ENCODE measurements around the gene METTL1. TPM values are rescaled to one million over a fixed set of nuclear protein-coding genes. Genes with fewer than 3 reads are reported as not detected.
A peak's percentile ranks its signal among the peaks of the same experiment; 100 is the strongest.
"Not testable (repeated sequence)": the region's sequence is repeated elsewhere in the genome, so short reads cannot be mapped to it uniquely, and the experiment has no call there.

METTL1 gene
- total RNA-seq, result 72.2 and 79.8 TPM in 2 replicates

GRCh38 chr12:57771873-57772428 is at the start of gene METTL1:
METTL1 (minus strand) TSS chr12:57772105; CDS start chr12:57772083, 22 bp downstream.
- H3K36me3 Mint-ChIP-seq (ENCODE audit: low read depth), result peaks cover 47% of the 10 kb centered on the region

GRCh38 chr12:57821015-57821414 is 49.1 kb upstream of the METTL1 start:
- H3K27ac Mint-ChIP-seq; H3K4me1 Mint-ChIP-seq; H3K4me3 Mint-ChIP-seq; intact Hi-C loops (cut with micrococcal nuclease); H3K9me3 Mint-ChIP-seq; DNase-seq; H3K27me3 Mint-ChIP-seq: not testable (repeated sequence)
- peaks cover 35% of the 10 kb centered on the region for H3K36me3 Mint-ChIP-seq (ENCODE audit: low read depth)

More at GRCh38 chr12:57771873-57772428, at the start of gene METTL1:
- Mint-ChIP-seq H3K9me3 (no peaks in the 10 kb centered on the region), H3K4me3 (peak within 1 kb of the TSS; percentile 97), H3K4me1 (peaks cover 20% of the 10 kb centered on the region), H3K27me3 (no peaks in the 10 kb centered on the region), H3K27ac (peak within 1 kb of the TSS; percentile 99)
- DNase-seq, result peak; percentile 98
- intact Hi-C loops (cut with micrococcal nuclease), result loop anchor here (1.0 to 2.0 kb wide), 3 partner anchors 10 to 75 kb away; partner anchors contain the start of genes CDK4, CTDSP2 and TSFM

DNA sequence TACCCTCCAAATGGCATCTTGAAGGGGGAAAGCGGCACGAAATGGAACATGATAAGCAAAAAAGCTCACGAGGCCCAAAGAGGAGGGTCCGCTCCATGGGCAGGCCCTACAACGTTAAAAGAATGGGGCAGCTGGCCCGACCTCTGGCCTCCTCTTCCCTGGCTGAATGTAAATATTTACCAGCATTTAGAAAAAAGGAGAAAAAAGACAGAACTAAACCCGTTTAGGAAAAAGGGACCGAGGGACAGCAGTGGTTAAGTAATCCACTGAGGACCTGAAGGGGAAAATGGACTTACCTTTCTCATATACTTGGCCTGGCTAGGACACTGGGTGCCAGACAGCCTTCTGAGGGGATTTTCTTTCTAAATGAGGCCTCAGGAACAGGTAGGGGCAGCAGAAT is 48.2 kb upstream of the METTL1 start:
- H3K4me3 Mint-ChIP-seq; H3K27me3 Mint-ChIP-seq; H3K9me3 Mint-ChIP-seq; H3K27ac Mint-ChIP-seq; H3K4me1 Mint-ChIP-seq; intact Hi-C loops (cut with micrococcal nuclease); DNase-seq: not testable (repeated sequence)
- peaks cover 27% of the 10 kb centered on the region for H3K36me3 Mint-ChIP-seq (ENCODE audit: low read depth)

DNA sequence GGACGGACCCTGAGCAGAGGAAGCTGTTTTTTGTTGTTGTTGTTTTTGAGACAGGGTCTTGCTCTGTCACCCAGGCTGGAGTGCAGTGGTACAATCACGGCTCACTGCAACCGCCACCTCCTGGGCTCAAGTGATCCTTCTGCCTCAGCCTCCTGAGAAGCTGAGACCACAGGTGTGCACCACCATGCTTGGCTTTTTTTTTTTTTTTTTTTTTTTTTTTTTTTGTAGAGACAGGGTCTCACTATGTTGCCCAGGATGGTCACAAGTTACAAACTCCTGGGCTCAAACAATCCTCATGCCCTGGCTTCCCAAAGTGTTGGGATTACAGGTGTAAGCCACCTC is 46.1 kb upstream of the METTL1 start:
- peaks cover 16% of the 10 kb centered on the region for H3K36me3 Mint-ChIP-seq (ENCODE audit: low read depth)

GRCh38 chr12:57817261-57817989 is 45.5 kb upstream of the METTL1 start:
- peaks cover 13% of the 10 kb centered on the region for H3K36me3 Mint-ChIP-seq (ENCODE audit: low read depth)
- H3K27me3 Mint-ChIP-seq, result no peaks in the 10 kb centered on the region
- H3K4me1 Mint-ChIP-seq, result no peaks in the 10 kb centered on the region
- intact Hi-C loops (cut with micrococcal nuclease), result no loop called here
- H3K9me3 Mint-ChIP-seq, result no peaks in the 10 kb centered on the region
- no peak for DNase-seq
- H3K4me3 Mint-ChIP-seq, result no peak overlapping the region
- no peak overlapping the region for H3K27ac Mint-ChIP-seq

More for the DNA sequence above, 46.1 kb upstream of the METTL1 start:
- H3K9me3 Mint-ChIP-seq; H3K4me3 Mint-ChIP-seq; intact Hi-C loops (cut with micrococcal nuclease); H3K27ac Mint-ChIP-seq; H3K27me3 Mint-ChIP-seq; DNase-seq; H3K4me1 Mint-ChIP-seq: not testable (repeated sequence)

DNA sequence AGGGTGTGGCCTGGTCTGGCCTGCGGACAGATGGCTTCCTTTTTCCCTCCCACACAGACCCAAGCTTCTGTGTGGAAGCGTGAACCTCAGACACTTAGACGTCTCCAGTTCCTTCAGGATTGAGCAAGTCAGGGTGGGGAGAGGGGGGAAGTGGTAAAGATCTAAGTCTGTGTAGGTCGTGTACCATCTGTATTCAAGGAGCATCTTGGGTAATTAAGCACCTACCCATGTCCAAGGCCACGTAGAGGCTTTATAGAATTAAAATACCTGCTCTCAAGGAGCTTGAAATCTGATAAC is 44.9 kb upstream of the METTL1 start:
- Mint-ChIP-seq H3K9me3 (no peaks in the 10 kb centered on the region), H3K27ac (no peak overlapping the region), H3K4me3 (no peak overlapping the region), H3K27me3 (no peaks in the 10 kb centered on the region), H3K4me1 (peaks cover 1% of the 10 kb centered on the region), H3K36me3 (ENCODE audit: low read depth) (peaks cover 10% of the 10 kb centered on the region)
- no peak for DNase-seq
- intact Hi-C loops (cut with micrococcal nuclease), result no loop called here

DNA sequence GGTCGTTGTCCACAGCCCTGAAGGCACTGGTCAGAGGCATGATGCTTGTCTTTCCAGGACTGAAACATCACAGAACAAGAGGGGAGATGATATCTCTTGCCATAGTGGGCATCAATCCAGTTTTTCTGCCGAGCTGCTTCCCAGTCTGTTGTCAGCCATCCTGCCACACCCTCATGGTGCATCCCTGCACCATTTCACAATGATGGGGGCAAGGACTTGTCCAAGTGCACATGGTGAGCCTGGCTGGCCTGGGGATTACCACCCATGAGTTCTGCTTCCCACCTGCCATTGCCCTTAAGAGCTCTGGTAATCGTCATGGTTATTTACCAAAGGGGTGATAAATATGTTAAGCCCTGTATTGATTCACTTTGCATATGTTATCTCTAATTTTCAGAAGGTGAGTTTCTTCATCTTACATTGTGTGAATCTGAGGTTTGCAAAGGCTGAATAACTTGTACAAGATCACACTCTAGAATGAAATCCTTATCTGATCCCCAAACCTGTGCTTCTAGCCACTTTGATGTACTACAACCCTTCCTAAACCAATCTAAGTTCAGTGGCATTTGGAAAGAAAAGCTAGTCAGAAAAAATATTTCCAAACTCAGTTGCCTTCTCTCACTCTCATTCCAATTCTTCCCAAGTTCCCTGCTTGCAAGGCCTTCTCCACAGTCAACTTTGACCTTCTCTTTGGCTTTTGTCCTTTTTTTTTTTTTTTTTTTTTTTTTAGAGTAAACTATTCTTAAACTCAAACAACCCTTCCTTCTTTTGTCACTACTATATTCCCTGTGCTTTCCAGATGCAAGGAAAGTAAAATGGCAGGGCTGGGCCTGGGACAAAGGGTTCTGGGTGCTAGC is 44.3 kb upstream of the METTL1 start:
- H3K4me3 Mint-ChIP-seq, result no peak overlapping the region
- no peaks in the 10 kb centered on the region for H3K27me3 Mint-ChIP-seq
- H3K36me3 Mint-ChIP-seq (ENCODE audit: low read depth), result peaks cover 7% of the 10 kb centered on the region
- H3K4me1 Mint-ChIP-seq, result peaks cover 2% of the 10 kb centered on the region
- H3K27ac Mint-ChIP-seq, result no peak overlapping the region
- H3K9me3 Mint-ChIP-seq, result no peaks in the 10 kb centered on the region
- intact Hi-C loops (cut with micrococcal nuclease), result no loop called here
- DNase-seq, result no peak

- Mint-ChIP-seq H3K27ac (no peak overlapping the region), H3K27me3 (no peaks in the 10 kb centered on the region), H3K36me3 (ENCODE audit: low read depth) (peaks cover 2% of the 10 kb centered on the region), H3K4me3 (no peak overlapping the region), H3K4me1 (peaks cover 2% of the 10 kb centered on the region), H3K9me3 (no peaks in the 10 kb centered on the region)
- DNase-seq, result no peak
- intact Hi-C loops (cut with micrococcal nuclease), result no loop called here
Measured at GRCh38 chr12:57815177-57816000, 43.5 kb upstream of the METTL1 start.

- H3K4me3 Mint-ChIP-seq, result no peak overlapping the region
- peaks cover 2% of the 10 kb centered on the region for H3K36me3 Mint-ChIP-seq (ENCODE audit: low read depth)
- intact Hi-C loops (cut with micrococcal nuclease), result no loop called here
- H3K27ac Mint-ChIP-seq, result no peak overlapping the region
- no peak for DNase-seq
- H3K4me1 Mint-ChIP-seq, result peaks cover 2% of the 10 kb centered on the region
- no peaks in the 10 kb centered on the region for H3K27me3 Mint-ChIP-seq
- no peaks in the 10 kb centered on the region for H3K9me3 Mint-ChIP-seq
Measured at GRCh38 chr12:57813971-57814772, 42.3 kb upstream of the METTL1 start.

DNA sequence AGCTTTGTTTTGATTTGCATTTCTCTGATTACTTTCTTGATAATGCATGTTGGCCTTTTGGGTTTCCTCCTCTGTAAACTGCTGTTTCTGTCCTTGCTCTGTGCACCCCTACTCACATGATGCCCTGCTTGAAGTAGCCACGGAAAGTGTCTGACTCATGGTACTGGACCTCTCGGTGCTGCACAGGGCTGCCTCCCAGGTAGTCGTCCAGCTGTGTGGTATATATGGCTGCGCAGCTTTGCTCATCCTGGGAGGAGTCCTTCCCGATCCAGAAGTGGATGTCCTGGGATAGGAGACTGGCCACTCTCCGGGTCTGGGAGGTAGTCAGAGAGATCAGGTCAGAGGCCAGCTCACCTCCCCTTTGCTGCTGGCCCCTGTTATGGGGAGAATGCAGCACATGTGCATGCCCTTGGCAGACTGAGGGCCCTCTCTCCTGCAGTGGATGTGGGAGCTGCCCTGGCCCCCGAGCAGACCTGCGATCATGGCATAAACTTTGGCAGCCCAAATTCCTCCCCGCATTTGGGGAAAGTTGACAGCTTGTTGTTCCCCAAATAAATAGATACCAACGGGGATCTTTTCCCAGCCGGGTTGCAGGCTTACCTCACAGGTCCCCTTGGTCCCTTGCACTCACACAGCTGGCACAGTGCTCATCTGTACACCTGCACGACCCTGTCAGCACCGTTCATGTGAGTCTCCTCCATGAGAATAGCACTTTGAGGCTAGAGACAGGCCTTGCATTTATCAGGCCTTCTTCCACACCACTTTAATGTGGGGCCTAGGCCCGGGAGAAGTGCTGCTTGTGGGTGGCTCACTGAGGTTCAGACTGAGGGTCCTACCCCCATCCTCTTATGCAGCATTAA is 41.4 kb upstream of the METTL1 start:
- no peak overlapping the region for H3K27ac Mint-ChIP-seq
- H3K9me3 Mint-ChIP-seq, result no peaks in the 10 kb centered on the region
- peaks cover 2% of the 10 kb centered on the region for H3K4me1 Mint-ChIP-seq
- H3K36me3 Mint-ChIP-seq (ENCODE audit: low read depth), result peaks cover 2% of the 10 kb centered on the region
- no peak for DNase-seq
- no peaks in the 10 kb centered on the region for H3K27me3 Mint-ChIP-seq
- no peak overlapping the region for H3K4me3 Mint-ChIP-seq
- intact Hi-C loops (cut with micrococcal nuclease), result no loop called here

DNA sequence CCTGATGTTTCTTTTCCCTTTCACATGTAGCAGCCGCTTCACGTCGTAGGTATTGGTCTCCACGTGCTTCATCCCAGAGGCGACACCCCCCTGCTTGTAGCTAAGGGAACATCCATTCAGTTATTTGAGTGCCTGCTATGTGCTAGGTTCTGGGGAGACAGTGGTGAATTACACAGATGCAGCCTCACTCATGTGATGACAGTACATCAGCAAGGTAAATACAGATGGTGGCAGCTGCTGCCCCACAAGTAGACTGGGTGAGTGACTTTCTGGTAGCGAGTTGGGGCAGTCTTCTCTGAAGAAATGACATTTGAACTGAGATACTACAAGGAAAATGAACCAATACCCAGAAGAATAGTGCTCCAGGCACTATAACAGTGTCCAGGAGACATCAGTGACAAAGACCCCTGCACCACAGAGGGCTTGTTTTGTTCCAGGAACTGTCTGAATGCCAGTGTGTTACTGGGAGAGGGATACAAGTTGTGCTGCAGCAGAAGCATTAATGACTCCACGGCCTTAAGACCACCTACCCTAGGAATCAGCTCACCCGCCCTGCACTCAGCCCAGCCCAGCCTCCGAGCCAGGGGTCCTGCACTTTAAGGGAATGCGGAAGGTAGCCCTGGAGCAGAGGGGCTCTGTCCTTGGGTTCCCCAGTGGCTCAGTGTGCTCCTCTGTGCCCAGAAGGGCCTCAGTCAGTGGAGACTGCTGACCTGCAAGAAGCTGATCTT is 39.3 kb upstream of the METTL1 start:
- H3K4me3 Mint-ChIP-seq, result no peak overlapping the region
- peaks cover 2% of the 10 kb centered on the region for H3K36me3 Mint-ChIP-seq (ENCODE audit: low read depth)
- intact Hi-C loops (cut with micrococcal nuclease), result no loop called here
- H3K27me3 Mint-ChIP-seq, result no peaks in the 10 kb centered on the region
- no peaks in the 10 kb centered on the region for H3K9me3 Mint-ChIP-seq
- H3K27ac Mint-ChIP-seq, result no peak overlapping the region
- H3K4me1 Mint-ChIP-seq, result peaks cover 2% of the 10 kb centered on the region
- DNase-seq, result no peak

DNA sequence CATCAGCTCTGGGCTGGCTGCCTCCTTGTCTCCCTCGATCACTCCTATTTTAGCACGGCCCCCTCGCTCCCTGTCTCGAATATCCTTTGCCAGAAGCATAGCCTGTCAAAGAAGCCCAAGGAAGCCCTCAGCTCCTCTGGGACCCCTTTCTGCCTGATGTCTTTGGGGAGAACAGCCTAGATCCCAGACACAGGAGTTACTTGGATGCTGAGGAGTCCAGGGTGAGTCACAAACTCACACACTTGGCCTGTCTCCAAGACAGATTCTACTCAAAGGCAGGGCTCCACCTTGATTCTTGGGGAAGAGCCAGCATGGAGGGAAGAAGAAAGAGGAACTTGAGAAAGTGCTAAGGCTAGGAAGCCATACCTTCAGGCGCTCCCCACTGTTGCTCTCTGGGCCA is 38.5 kb upstream of the METTL1 start:
- intact Hi-C loops (cut with micrococcal nuclease), result no loop called here
- no peaks in the 10 kb centered on the region for H3K27me3 Mint-ChIP-seq
- H3K4me1 Mint-ChIP-seq, result peaks cover 2% of the 10 kb centered on the region
- no peak for DNase-seq
- H3K27ac Mint-ChIP-seq, result no peak overlapping the region
- H3K9me3 Mint-ChIP-seq, result no peaks in the 10 kb centered on the region
- peaks cover 3% of the 10 kb centered on the region for H3K36me3 Mint-ChIP-seq (ENCODE audit: low read depth)
- H3K4me3 Mint-ChIP-seq, result no peak overlapping the region
